ENCODE measurements around the gene UTS2R.

DNA sequence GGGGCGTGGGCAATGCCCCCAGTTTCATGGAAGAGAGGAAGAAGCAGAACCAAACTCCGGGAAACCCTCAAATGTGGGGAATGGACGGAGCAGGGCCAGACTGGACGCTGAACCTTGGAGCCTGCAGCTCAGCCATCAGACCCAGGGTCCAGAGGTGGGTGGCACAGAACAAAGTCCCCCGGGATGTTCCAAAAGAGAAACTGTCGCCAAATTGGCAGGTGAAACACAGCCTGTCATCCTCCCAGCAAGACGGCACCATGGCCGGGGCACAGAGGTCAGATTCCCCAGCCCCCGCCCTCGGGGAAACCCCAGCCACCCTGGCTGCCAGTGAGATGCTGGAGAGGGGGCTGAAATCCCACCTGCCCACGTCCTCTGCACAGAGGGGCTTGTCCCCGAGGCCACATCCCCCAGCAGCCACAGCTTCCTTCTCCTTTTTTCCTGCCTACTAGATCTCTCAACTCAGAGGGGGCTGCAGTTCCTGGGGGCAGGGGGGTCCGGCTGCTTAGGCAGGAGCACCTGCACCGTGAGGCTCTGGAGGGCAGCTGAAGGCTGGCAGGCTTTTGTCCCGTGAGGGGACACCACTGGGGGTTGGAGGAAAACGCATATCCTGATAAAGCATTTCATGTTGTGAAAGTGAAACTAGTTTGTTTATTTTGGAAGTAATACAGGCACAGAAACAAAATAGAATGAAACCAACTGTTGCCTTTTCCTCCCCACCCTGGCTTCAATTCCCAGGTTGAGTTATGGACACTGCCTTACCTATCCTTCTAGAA is 36.8 kb upstream of the UTS2R start:
- TF ChIP-seq CTCF (IDR thresholded peaks at IDR 0.05): no peak
- TF ChIP-seq POLR2A (IDR thresholded peaks at IDR 0.05): no peak

Data from heart left ventricle (tissue), 13 donors.